Cardiac fibroblast (primary cell): ENCODE data around the gene RFPL3.
A peak's percentile ranks its signal among the peaks of the same experiment; 100 is the strongest.

Experiments
- DNase-seq, 2 donors: peaks; one replicate each; pipeline versions ENCODE4 v3.0.0 to v3.0.0-alpha.2; 2010; ENCODE audit warnings: low read depth in 2 of 2
- H3K4me3 ChIP-seq, 2 donors: replicated peaks in 1 of 2; 1 replicate in 1 of 2; 2 replicates in 1 of 2; pipeline ENCODE4 v1.5.1; 2011; ENCODE audit warnings: low read depth in 2 of 2, low read length in 2 of 2, mild to moderate bottlenecking in 2 of 2, moderate library complexity in 1 of 2
- TF ChIP-seq, protein P1 (sequence below): IDR thresholded peaks from one replicate; pipeline ENCODE4 v1.5.1; 2011; ENCODE audit warnings: low read depth, mild to moderate bottlenecking, low read length, inconsistent platforms

Gene RFPL3

DNA sequence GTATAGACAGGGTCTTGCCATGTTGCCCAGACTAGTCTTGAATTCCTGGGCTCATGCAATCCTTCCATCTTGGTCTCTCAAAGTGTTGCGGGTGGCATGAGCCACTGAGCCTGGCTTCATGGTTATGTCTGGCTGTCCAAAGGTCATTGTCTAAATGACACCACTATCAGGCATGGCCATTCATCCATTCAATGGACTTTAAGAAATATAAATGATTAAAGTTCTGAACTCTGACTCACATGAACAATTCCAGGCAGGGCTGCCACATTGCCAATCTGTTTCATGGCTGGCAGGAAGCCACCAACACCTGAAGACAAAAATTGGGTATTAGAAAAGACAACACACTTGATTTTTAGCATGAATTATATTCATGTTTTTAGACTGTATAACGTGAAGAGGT, 50.3 kb downstream of the RFPL3 start:
- no peak for DNase-seq
- TF ChIP-seq, protein P1, sequence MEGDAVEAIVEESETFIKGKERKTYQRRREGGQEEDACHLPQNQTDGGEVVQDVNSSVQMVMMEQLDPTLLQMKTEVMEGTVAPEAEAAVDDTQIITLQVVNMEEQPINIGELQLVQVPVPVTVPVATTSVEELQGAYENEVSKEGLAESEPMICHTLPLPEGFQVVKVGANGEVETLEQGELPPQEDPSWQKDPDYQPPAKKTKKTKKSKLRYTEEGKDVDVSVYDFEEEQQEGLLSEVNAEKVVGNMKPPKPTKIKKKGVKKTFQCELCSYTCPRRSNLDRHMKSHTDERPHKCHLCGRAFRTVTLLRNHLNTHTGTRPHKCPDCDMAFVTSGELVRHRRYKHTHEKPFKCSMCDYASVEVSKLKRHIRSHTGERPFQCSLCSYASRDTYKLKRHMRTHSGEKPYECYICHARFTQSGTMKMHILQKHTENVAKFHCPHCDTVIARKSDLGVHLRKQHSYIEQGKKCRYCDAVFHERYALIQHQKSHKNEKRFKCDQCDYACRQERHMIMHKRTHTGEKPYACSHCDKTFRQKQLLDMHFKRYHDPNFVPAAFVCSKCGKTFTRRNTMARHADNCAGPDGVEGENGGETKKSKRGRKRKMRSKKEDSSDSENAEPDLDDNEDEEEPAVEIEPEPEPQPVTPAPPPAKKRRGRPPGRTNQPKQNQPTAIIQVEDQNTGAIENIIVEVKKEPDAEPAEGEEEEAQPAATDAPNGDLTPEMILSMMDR, result no peak
- H3K4me3 ChIP-seq, result no peak overlapping the region

DNA sequence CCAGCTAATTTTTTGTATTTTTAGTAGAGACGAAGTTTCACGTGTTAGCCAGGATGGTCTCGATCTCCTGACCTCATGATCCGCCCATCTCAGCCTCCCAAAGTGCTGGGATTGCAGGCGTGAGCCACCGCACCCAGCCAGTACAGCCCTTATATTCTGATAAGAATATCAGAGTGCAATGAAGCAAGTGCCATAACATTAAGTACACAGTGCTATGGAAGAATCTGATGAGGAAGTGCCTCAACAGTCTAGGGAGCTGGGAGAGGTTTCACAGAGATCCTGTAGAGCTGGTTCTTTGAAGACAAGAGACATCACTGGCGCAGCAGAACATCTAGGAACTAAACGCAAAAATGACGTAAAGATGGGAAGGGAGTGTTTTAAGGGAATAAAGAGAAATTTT, 52.3 kb downstream of the RFPL3 start:
- DNase-seq, result no peak
- TF ChIP-seq, protein P1, result no peak
- H3K4me3 ChIP-seq, result no peak overlapping the region

DNA sequence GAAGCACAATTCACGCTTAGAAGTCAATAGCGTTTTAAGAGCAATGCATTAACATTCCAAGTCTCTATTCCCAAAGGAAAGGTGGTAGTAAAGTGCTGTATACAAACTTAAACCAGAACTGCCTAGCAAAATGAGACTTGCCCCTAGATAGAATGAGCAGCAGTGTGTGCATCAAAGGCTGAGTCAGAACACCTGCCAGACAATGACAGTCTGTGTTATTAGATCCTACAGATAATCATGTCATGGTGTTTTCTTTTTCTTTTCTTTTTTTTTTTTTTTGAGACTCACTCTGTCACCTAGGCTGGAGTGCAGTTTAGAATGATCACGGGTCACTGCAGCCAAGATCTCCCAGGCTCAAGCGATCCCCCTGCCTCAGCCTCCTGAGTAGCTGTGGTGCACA, 52.8 kb downstream of the RFPL3 start:
- peak overlapping the region in 1 of 2 donors; percentile 95 for H3K4me3 ChIP-seq
- DNase-seq, result no peak
- TF ChIP-seq, protein P1, result no peak
